ENCODE measurements around the gene DHX8.

Gene DHX8

DNA sequence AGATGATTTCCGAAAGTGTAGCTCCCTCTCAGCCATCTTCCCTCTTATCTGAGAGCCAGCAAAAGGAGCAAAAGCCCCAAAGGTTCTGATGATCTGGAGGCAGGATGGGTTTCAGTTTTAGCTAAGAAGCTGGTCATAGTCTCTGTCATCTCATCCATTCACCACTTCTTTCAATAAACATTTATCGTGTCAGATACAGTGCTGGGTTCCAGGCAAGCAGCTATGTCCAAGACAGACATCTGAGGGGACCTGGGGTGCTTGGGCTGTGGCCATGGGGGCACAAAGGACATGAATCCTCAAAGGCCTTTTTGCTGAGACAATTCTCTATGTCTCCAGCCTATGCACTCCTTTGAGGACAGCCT lies 63.4 kb downstream of the DHX8 start:
- no peak for DNase-seq (ENCODE audit: low read depth in 2 of 2)

DNA sequence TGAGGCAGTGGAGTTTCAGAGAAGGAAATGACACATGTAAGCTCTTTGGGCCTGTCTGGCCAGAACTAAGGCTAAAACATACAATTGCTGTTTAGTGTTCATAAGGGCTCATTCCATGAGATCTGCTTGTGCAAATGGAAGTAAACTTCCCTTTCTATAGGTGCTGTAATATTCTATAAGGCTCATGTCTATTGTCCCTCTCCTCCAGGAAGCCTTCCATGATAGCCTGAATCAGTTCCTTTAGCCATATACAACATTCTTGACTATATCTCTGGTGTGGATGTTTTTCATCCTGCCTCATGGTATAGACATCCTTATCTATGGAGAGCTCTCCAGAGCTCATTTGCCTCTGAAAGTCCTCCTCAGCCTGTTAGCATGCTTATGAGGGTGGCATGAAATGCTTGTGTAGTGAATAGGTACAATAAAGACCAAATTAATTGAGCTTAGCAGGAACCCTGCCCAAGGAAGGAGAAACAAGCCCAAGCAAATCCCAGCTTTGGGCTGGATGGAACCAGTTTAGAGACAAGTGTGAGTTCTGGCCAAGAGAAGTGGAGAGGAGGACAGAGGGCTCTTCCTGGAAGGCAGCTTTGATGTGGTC lies 64.0 kb downstream of the DHX8 start:
- DNase-seq (ENCODE audit: low read depth in 2 of 2): no peak

DNA sequence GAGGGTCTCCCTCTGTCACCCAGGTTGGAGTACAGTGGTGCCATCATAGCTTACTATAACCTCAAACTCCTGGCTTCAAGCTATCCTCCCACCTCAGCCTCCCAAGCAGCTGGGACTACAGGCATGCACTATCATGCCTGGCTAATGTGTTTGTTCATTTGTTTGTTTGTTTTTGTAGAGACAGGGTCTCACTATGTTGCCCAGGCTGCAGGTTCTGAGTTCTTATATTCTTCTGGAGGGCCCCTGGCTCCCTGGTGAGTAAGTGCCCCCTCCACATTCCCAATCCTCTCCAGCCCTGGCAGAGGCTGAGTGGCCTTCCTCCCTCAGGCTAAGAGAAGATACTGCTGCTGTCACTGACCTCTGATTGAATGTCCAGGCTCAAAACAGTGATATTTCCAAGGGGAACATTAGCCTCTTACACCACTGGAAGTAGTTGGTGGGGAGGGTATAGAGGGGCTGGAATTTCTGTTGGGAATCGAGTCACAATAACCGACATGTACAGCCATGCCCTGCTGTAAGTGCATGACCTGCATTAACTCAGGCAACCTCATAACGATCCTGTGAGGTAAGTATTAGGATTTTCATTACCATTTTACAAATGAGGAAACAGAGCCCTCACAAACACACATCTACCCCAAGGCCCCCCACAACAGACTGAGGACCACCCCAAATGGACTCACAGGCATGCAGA lies 65.1 kb downstream of the DHX8 start:
- no peak for DNase-seq (ENCODE audit: low read depth in 2 of 2)

DNA sequence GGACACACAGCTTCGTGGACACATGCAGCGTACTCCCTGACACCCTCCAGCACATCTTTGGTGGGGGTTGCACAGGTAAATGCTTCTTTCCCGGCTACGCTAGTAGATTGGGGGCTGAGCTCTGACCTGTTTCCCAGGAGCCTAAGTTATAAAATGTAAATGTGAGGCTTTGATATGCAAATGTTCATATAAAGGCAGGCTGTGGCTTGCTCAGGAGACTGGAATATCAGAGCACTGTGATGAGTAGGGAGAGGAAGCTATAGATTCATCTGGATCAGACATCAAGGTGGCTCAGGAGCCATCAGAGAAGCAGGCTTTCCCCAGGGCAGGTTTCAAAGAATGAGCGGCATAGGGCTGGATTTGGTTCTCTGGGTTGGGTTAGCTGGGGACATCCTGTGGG lies 65.7 kb downstream of the DHX8 start:
- no peak for DNase-seq (ENCODE audit: low read depth in 2 of 2)

DNA sequence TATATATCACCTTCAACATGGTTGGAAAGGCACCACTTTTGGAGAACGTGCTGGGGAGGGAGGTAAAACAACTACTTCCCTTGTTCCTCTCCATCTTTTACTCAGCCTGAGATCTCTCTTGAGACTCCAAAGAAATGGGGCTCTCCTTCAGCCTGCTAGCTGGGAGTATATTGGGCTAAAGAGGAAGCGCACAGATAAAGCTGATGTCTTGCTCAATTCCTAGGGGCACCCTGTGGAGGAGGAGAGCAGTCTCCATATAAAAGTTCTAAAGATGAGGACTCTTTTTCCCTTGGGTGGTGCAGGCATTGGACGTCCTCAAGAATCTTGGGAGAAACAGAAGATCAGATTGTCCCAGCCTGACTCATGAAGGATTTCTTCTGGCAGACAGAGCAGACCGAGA lies 67.0 kb downstream of the DHX8 start:
- DNase-seq (ENCODE audit: low read depth in 2 of 2): no peak

DNA sequence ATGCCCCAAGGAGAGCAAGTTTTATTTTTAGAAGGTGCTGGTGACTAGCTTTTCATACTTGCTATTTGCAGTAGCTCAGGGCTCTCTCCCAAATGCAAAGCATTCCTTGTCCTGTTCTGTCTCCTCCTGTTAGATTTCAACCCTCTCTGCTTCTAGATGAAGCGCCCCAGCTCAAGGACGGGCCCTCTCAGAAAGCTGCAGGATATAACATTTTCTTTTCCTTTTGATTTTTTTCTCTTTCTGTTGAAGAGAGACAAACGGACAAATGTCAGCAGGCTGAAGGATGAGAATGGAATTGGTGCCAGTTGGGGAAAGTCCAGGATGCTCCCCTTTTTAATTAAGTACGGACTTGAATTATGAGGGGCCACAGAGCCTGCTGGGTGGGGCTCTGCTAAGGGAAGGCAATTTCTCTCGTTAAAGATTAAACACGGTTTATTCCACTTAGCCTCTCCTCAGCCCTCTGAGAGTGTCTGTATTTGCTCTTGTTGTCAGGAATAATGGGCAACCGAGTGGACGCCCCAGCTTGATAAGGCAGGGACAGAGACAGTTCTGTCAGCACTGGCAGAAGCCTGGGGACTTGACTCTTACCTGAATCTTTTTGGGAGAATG lies 68.6 kb downstream of the DHX8 start:
- DNase-seq (ENCODE audit: low read depth in 2 of 2): no peak

DNA sequence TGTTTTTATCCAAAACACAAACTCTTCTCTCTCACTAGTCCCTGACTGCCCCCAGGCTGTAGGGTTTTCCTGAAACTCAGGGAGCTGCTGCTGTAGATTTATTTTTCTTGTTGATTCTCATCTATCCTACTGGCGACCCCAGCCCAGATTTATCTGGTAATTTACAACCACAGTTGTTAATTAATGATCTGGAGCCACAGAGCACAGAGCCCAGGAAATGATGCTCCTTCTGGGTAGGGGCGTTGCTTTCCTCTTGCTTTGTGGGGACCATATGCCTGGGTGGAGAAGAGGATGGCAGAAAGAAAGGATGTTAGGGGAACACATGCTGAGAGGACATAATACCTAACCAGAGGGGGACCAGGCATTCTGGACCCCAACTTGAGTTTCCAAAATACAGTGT lies 69.8 kb downstream of the DHX8 start:
- no peak for DNase-seq (ENCODE audit: low read depth in 2 of 2)

DNA sequence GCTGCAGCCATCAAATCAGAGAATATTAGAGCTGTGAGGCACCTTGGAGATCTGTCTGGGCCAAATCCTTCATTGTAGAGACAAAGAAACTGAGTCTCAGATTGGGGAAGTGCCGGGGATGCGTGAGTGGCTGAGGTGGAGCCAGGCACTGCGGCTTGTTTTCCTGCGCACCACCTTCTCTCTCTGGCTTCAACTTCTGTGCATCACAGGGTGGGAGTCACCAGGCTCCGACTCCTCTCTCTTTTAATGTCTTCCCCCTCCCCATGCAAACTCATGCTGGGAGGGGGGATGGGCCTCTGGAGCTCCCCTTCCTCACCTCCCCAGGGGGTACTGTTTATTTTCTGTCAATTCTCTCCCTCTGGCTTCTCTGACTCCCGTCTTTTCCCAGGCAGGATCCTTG lies 71.1 kb downstream of the DHX8 start:
- no peak for DNase-seq (ENCODE audit: low read depth in 2 of 2)

DNA sequence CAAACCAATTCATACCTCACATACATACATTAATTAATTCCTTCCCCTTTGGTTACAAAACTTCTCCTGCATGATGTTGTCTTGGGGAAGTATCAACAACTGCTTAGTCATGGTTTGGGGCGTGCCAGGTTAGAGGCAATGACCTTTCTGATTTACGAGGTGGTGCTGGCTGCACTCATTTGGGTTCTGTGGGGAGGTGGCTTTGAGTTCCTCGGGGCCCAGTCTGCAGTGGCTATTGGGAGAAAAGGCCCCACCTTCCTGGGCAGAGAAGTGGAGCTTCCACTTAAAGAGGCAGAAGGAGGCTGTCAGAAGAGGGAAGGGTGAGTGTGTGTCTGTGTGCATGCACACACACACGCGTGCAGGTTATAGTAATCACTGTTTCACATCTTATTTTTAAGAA lies 72.5 kb downstream of the DHX8 start:
- no peak for DNase-seq (ENCODE audit: low read depth in 2 of 2)

DNA sequence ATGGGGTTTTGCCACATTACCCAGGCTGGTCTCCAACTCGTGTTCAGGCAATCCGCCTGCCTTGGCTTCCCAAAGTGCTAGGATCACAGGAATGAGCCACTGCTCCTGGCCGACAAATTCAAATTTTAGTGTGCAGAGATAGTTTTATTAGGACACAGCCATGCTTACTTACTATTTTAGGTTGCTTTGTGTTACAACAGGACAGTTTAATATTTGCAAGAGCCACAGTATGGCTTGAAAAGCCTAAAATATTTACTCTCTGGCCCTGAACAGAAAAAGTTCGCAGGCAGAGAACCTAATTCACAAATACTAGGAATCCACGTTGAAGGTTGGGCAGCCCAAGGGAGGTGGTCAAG lies 75.0 kb downstream of the DHX8 start:
- no peak for DNase-seq (ENCODE audit: low read depth in 2 of 2)

DNA sequence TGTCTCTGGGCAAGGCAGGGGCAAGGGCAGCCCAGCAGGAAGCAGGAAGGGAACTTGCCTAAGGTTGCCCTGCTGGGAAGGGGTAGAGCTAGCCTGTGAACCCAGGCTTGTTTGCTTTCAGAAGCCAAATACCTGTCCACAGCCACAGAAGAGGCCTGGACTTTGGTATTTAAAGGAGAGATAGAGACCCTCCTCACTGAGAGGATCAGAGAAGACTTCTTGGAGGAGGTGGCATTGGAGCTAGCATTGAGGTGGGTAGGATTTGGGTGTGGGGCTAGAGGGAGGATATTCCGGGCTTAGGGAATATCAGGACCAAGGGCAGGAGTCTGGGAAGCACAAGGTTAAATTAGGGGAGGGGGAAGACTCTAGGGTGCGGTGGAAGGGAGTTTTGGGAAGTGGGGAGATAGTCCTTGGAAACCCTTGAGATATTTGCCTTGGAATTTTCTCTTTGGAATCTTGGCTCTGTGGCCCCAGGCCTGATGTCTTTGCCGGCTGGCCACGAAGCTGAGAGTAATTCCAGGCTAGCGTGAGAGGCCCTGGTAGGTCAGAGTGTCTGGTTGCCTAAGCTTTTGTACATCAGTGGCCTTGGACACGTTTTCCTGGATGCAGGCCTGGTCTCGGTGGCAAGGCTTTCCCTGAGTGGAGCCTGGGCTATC lies 75.5 kb downstream of the DHX8 start:
- DNase-seq (ENCODE audit: low read depth in 2 of 2): no peak

DNA sequence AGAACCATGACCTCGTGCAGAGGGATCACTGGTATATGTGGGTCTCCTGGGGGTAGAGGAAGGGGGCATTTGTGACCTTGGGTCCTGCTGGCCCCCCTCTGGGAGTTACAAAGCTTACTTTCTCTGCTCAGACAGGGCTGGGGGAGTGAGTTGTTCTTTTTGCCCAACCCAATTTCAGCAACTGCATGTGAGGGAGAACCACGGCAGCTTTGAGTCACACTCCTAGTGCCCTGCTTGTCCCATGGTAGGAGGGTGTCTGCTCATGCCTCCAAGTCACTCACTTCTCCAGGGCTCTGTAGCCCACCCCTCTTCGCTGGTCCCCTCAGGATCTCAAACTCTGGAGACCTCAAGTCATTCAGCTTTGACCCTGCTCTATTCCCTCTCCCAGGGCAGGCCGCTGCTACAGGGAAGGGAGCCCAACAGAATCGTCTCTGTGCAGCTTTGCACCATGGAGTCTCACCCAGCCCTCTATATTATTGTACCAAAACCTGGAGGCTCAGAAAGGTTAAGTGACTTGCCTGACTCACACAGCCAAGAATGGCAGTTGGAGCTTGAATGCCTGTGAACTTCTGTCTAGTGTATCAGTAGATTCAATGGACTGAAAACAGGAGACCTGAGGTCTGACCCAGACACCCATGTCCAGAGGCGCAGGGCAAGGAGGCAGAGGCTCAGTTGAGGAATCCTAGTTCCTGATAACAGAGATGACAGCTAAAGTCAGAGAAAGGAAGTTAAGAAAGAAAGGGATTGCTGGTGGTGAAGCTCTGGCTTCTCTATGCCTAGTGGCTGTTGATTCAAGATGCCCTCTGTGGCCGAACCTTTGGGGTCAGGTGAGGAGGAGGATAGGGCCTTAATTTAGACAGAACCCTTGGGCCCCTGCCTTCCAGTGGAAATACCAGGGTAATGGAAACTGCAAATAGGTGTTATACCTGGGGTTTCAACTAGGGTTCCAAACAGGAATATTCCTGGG lies 77.0 kb downstream of the DHX8 start:
- DNase-seq (ENCODE audit: low read depth in 2 of 2): no peak

DNA sequence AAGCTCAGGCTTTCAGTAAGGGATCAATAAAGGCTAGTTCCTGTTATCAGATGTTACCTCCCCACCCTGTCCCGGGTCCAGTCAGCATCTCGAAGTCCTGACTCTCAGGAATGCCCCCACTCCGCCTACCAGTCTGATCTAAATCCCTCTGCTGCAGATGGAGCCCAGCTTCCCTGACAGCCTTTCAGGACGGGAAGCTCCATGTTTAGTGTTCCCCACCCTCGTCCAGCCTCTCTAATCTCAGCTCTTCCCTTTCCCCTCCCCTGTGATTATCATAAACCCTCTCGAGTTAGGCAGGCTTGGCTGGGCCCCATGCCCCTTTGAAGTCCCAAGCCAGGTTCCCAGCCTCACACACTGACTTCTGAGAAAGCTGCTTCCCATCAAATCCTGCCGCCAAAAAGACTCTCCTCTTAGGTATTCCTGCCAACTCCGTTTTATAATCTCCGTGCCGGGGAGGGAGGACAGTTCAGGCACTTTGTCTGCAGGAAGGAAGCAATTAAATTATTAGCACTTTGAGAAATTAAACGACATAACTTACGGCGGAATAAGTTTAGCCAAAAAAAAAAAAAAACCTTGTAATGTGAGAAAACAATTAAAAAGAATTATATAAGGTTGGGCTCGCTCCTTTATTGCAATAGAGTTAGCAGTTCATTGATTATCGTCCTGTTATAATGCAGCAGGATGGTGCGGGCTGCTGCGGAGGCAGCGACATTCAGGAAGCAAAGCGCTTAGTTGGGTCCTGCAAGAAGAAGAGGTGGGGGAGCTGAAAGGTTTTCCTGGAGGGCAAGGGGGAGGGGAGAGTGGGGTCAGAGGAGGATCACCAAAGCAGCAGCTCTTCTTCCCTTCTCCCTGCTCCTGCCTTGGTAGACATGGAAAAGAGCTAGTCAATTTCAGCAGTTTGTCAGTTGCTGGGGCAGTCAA lies 79.2 kb downstream of the DHX8 start:
- DNase-seq (ENCODE audit: low read depth in 2 of 2): no peak

DNA sequence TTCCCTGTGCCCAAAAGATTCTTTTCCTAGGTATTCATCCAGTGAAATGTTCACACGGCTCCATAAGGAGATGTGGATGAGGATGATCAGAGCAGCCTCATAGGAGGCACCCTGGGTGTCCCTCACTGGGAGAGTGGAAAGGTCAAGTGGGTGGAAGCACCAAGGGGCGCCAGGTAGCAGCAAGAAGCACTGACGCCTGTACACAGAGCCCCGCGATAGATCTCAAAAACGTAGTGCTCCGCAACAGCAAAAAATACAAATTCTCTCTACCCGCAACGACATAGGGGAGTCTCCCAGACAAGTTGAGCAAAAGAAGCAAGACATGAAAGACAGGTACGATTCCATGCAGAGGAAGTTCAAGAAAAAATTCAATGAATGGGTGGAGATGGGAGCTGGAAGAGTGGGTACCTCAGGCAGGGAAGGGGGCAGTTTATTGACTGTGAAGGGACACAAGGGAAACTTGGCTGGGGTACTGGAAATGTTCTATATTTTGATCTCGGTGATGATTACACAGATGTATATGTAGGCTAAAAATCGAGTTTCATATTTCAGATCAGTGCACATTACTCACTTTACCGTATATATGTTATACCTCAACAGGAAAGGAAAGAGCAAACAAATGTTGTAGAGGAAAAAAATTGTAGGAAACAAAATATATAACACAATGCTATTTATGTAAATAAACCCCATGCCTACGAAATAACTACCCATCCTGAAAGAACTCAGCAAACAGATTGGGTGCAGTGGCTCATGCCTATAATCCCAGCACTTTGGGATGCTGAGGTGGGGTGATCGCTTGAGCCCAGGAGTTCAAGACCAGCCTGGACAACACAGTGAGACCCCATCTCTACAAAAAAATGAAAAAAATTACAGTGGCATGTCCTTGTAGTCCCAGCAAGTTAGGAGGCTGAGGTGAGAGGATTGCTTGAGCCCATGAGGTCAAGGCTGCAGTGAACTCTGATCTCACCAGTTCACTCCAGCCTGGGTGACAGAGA lies 80.1 kb downstream of the DHX8 start:
- no peak for DNase-seq (ENCODE audit: low read depth in 2 of 2)

DNA sequence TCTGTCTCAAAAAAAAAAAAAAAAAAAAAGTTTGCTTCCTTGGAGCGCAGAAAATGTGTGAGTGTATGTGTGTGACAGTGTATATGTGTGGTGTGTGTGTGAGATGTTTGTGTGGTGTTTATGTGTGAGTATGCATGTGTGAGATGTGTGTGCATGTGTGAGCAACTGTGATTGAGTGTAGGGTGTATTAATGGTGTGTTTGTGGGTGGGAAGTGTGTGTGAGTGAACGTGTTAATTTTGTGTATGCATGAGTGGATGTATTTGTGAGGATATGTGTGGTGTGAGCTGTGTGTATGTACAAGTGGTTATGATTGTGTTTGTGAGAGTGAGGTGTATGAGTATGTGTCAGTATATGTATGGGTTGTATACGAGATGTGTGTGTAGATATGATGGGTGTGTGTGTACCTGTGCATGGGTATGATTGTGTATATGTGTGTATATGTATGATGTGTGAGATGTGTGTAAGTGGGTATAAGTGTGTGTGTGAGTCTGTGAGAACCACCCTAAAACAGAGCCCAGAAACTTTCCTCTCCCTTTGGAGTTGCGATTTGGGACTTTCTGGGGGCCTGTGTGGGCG lies 84.8 kb downstream of the DHX8 start:
- no peak for DNase-seq (ENCODE audit: low read depth in 2 of 2)

DNA sequence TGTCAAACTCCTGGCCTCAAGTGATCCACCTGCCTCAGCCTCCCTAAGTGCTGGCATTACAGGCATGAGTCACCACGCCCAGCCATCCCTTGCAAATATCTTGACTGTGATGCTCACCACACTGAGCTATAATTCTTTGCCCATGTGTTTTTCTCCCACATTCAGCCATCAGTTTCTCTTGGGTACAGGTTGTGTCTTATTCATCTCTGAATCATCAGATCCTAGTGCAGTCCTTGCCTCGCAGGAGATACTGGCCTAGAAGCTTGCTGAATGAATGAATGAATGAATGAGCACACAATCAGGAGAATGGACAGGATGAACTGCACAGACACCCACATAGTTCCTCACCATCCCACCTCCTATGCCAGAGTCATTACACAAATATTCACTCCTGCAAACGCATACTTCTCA lies 86.7 kb downstream of the DHX8 start:
- no peak for DNase-seq (ENCODE audit: low read depth in 2 of 2)

DNA sequence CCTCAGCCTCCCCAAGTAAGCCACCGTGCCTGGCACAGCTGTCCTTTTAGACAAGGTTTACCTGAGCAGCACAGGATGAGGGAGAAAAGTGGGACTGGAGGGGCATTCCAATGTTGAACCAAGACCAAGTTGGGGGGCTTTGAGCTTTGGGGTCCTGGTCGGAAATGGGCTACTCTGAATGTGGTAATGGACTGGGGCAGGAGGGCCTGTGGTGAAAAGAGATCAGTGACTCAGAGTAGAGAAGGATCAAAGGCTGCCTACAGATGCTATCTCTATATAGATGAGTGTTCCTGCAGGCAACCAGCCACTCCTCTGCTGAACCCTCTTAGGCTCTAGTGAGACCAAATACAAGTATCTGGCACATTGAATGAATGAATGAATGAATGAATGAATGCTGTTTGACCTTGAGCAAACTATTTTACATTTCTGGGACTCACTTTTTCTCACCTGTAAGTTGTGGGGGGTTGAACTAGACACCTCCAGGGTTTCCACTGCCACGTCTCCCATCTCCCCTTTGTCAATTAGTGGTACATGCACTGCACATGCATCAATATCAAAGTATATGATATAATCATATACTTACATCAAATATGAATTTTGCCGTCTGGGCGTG lies 88.7 kb downstream of the DHX8 start:
- no peak for DNase-seq (ENCODE audit: low read depth in 2 of 2)

DNA sequence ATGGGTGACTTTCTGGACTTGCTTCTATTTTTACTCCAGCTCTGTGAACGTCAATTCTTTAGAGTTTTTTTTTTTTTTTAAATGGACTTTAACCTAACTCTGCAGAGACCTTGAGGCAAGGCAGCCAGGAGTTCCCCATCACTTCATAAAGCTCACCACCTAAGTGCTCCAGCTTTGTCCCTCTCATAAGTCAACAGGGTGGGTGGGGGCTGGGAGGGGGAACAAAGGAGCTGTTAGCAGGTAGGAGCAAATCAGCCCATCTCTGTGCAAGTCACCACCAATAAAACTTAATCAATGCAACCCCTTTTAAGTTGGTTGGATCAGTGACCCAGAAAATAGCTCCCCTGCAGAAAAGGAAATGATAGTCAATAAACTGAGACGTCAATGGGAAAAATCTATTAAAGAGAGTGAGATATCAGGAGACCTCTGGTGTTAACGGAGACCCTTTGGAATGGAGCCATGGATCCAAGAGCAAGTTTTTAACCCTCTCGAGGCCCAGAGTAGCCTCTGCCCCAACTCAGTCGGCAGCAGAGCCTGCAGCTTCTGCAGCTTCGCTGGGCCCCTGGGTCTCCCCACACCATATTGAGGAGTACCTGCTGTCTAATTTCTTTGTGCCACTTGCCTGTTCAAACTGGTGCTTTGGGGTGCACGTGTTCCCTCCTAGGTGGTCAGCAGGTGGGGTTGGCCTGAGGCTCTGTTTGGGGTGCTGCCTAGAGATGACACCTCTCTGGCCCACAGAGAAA lies 90.0 kb downstream of the DHX8 start:
- no peak for DNase-seq (ENCODE audit: low read depth in 2 of 2)

All from stimulated activated CD4-positive, alpha-beta T cell treated with anti-CD3 and anti-CD28 coated beads, Interleukin-15, amount 100 ng/mL, for 48 hours (primary cell).